HFF-Myc (cell line): ENCODE measurements around the gene PIGL.
"Not testable (repeated sequence)": the region's sequence is repeated elsewhere in the genome, so short reads cannot be mapped to it uniquely, and the experiment has no call there.

Experiments
- DNase-seq: peaks from one replicate; pipeline ENCODE4 v3.0.0-alpha.2; 2011; ENCODE audit warnings: low read depth; ENCODE audit errors: extremely low read depth
- H3K4me3 ChIP-seq: replicated peaks from 2 replicates; pipeline ENCODE4 v1.5.1; 2011; ENCODE audit warnings: low read depth, mild to moderate bottlenecking, control low read depth, low read length
- CTCF ChIP-seq: IDR thresholded peaks from 2 replicates; pipeline ENCODE4 v1.5.1; 2012; ENCODE audit warnings: mild to moderate bottlenecking, low read depth, low read length, control low read depth; ENCODE audit errors: missing control alignments

PIGL gene

GRCh38 chr17:16294560-16294959, 77.5 kb downstream of the PIGL start:
- no peak for DNase-seq
- TF ChIP-seq CTCF = no peak
- no peak overlapping the region for H3K4me3 ChIP-seq

GRCh38 chr17:16296072-16296471, 79.1 kb downstream of the PIGL start:
- not testable (repeated sequence) for H3K4me3 ChIP-seq, DNase-seq

GRCh38 chr17:16297367-16298139, 80.5 kb downstream of the PIGL start:
- TF ChIP-seq CTCF = no peak
- DNase-seq = no peak
- H3K4me3 ChIP-seq = no peak overlapping the region

GRCh38 chr17:16298140-16298662, 81.2 kb downstream of the PIGL start:
- no peak overlapping the region for H3K4me3 ChIP-seq
- no peak for DNase-seq
- no peak for TF ChIP-seq CTCF

- DNase-seq = no peak
- no peak for TF ChIP-seq CTCF
- no peak overlapping the region for H3K4me3 ChIP-seq
These were observed 83.5 kb downstream of the PIGL start for GRCh38 chr17:16300554-16300953.

- no peak overlapping the region for H3K4me3 ChIP-seq
- TF ChIP-seq CTCF = no peak
- DNase-seq = no peak
These were observed 85.2 kb downstream of the PIGL start for GRCh38 chr17:16301963-16302855.

- TF ChIP-seq CTCF = no peak
- no peak for DNase-seq
- no peak overlapping the region for H3K4me3 ChIP-seq
These were observed 85.8 kb downstream of the PIGL start for GRCh38 chr17:16302856-16303255.
